ENCODE measurements around the gene SFT2D3.

The SFT2D3 gene

DNA sequence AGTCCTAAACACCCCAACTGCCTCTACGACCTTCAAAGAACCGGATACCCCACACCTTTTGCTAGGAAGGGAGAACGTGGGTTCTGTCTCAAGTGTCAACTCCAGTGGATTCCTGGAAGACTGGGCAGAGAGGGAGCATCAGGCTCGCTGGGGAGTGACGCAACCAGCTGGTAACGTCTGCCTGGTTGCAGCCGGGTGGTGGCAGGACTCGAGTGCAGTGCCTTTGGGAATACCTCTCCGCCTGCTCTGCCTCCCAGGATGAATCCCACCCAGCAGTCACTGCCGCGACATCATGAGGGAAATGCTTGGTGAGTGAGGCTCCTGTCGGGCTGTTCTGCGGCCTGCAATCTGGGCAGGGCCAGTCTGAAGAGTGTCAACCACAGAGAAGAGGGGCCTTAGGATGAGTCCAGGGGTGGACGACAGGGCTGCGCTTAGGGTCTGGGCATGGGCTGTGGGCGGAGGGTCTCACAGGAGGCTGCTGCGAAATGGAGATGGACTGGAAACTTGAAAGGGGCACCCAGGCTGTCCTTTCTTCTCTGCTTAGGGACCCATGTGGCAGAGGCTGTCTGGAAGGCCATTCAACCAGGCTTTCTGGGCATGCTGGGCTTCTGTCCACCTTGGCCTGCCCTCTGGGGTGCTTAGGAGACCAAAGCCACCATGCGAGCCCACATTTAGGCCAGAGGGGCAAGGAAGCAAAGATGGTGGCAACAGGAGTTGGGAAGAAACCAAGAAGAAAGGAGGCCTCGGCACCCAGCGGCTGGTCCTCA, 42.5 kb upstream of the SFT2D3 start:
- no peak for TF ChIP-seq EZH2phosphoT487 (IDR thresholded peaks at IDR 0.05; ENCODE audit: borderline replicate concordance, low read length)
- no peak for TF ChIP-seq CTCF (IDR thresholded peaks at IDR 0.05; ENCODE audit: low read depth, low read length, poor library complexity, severe bottlenecking)
- no peaks in the 10 kb centered on the region for H4K20me1 ChIP-seq (ENCODE audit: control insufficient read depth, insufficient read depth, low read depth, low read length)
- no peak overlapping the region for H3K27ac ChIP-seq (ENCODE audit: low read depth, low read length)
- H3K4me3 ChIP-seq (ENCODE audit: low read length): no peak overlapping the region
- H3K9me2 ChIP-seq (replicated peaks; ENCODE audit: control insufficient read depth, low read length): no peaks in the 10 kb centered on the region
- H3K27me3 ChIP-seq (ENCODE audit: control insufficient read depth, low read length): no peaks in the 10 kb centered on the region
- H3K4me2 ChIP-seq (ENCODE audit: low read length): no peak overlapping the region
- H3K9me3 ChIP-seq (ENCODE audit: control insufficient read depth, insufficient read depth, low read length): no peaks in the 10 kb centered on the region
- no peaks in the 10 kb centered on the region for H3F3A ChIP-seq (ENCODE audit: control insufficient read depth, insufficient read depth)
- no peaks in the 10 kb centered on the region for H3K4me1 ChIP-seq (ENCODE audit: control insufficient read depth, low read length)
- H3K36me3 ChIP-seq (ENCODE audit: control insufficient read depth, low read length): no peaks in the 10 kb centered on the region
- no peaks in the 10 kb centered on the region for H3K79me2 ChIP-seq (ENCODE audit: control insufficient read depth, low read length)

DNA sequence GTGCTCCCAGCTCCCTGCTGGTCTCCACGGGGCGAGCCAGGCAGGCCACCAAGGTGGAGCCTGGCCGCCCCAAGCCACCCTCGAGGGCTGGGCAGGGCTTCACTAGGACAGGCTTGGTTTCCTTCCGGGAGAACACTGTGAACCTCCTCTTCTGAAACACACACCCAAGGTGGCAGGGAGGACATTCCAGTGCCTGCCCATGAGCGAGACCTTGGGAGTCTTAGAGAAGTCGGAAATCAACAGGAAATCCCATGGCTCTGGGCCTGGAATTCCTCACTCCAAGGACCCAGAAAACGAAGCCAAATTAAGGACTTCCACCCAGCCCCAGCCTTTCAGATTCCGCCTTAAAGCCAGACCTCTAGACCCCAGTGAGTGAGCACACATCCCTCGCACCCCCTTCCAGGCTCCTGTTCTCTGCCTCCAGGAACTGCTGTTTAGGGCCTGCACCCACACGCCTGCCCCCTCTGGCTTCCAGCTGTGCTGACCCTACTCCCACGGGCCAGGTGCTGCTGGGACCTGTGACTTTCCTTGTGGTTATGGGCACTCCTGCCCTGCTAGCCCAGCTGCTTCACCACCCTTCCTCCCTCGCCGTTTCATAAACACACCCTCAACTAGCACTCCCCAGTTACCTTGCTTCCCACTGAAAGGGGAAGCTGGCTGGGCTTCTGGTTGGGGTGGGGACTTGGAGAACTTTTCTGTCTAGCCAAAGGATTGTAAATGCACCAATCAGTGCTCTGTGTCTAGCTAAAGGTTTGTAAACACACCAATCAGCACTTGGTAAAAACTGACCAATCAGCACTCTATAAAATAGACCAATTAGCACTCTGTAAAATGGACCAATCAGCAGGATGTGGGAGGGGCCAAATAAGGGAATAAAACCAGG, 41.6 kb upstream of the SFT2D3 start:
- no peaks in the 10 kb centered on the region for H3K27me3 ChIP-seq (ENCODE audit: control insufficient read depth, low read length)

DNA sequence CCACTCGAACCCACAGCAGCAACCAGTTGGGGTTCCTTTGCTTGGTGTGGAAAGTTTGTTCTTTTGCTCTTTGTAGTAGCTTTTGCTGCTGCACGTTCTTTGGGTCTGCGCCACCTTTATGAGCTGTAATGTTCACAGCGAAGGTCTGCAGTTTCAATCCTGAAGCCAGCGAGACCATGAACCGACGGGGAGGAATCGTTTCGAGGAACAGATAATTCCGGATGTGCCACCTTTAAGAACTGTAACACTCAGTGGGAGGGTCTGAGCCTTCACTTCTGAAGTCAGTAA, 41.1 kb upstream of the SFT2D3 start:
- peaks cover 3% of the 10 kb centered on the region; the same call in 1 of the 2 replicates for H3K27me3 ChIP-seq (ENCODE audit: control insufficient read depth, low read length)
- H4K20me1 ChIP-seq (ENCODE audit: control insufficient read depth, insufficient read depth, low read depth, low read length): no peaks in the 10 kb centered on the region
- no peak for TF ChIP-seq EZH2phosphoT487 (IDR thresholded peaks at IDR 0.05; ENCODE audit: borderline replicate concordance, low read length)
- no peak for TF ChIP-seq CTCF (IDR thresholded peaks at IDR 0.05; ENCODE audit: low read depth, low read length, poor library complexity, severe bottlenecking)
- H3K27ac ChIP-seq (ENCODE audit: low read depth, low read length): no peak overlapping the region
- no peaks in the 10 kb centered on the region for H3K9me2 ChIP-seq (replicated peaks; ENCODE audit: control insufficient read depth, low read length)
- no peak overlapping the region for H3K4me2 ChIP-seq (ENCODE audit: low read length)
- H3K36me3 ChIP-seq (ENCODE audit: control insufficient read depth, low read length): no peaks in the 10 kb centered on the region
- no peaks in the 10 kb centered on the region for H3F3A ChIP-seq (ENCODE audit: control insufficient read depth, insufficient read depth)
- H3K4me1 ChIP-seq (ENCODE audit: control insufficient read depth, low read length): no peaks in the 10 kb centered on the region
- H3K4me3 ChIP-seq (ENCODE audit: low read length): no peak overlapping the region
- no peaks in the 10 kb centered on the region for H3K79me2 ChIP-seq (ENCODE audit: control insufficient read depth, low read length)
- no peaks in the 10 kb centered on the region for H3K9me3 ChIP-seq (ENCODE audit: control insufficient read depth, insufficient read depth, low read length)

More for the DNA sequence above, 41.6 kb upstream of the SFT2D3 start:
- Histone ChIP-seq H3K27ac (ENCODE audit: low read depth, low read length) (no peak overlapping the region), H3K9me2 (replicated peaks; ENCODE audit: control insufficient read depth, low read length) (no peaks in the 10 kb centered on the region), H3K9me3 (ENCODE audit: control insufficient read depth, insufficient read depth, low read length) (no peaks in the 10 kb centered on the region), H3K36me3 (ENCODE audit: control insufficient read depth, low read length) (no peaks in the 10 kb centered on the region), H3K4me3 (ENCODE audit: low read length) (no peak overlapping the region), H3F3A (ENCODE audit: control insufficient read depth, insufficient read depth) (no peaks in the 10 kb centered on the region), H4K20me1 (ENCODE audit: control insufficient read depth, insufficient read depth, low read depth, low read length) (no peaks in the 10 kb centered on the region), H3K4me2 (ENCODE audit: low read length) (no peak overlapping the region), H3K4me1 (ENCODE audit: control insufficient read depth, low read length) (no peaks in the 10 kb centered on the region), H3K79me2 (ENCODE audit: control insufficient read depth, low read length) (no peaks in the 10 kb centered on the region)
- TF ChIP-seq CTCF (IDR thresholded peaks at IDR 0.05; ENCODE audit: low read depth, low read length, poor library complexity, severe bottlenecking): no peak
